ENCODE measurements around the gene CASKIN1.
A peak's percentile ranks its signal among the peaks of the same experiment; 100 is the strongest.

The CASKIN1 gene

DNA sequence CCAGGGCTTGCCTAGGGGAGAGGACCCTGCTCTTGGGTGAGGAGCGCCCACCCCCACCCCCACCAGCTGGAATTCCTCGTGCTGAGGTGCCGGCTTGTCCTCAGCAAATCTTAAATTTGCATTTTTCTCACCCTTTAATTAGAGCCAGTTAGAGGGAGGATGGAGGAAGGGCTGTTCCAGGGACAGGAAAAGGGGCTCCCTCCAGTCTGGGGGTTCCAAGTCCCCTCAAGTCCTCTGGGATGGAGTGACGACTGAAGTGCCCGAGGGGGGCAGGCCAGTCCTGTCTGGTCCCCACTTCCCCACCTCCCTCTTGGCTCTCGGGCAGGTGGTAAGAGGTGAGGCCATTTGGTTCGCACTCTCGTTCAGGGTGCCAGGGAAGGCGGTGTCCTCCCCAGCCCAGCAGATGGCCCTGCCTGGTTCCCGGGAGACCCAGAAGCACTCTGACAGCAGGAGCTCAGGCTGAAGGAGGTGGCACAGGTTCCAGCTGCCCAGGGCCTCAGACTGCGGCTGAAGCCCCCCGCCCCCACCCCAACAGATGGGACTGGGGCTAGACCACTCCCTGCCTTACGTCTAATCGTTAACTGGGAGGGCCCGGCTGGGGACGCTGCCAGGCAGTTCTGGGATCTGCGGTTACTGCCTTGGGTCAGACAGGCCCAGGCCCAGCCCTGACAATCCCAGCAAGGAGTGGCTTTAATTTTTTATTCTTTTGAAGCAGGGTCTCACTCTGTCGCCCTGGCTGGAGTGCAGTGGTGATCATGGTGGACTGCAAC is 45.8 kb downstream of the CASKIN1 start:
- H3K4me3 ChIP-seq (ENCODE audit: low read depth, low read length) = no peak overlapping the region
- TF ChIP-seq, protein P1, sequence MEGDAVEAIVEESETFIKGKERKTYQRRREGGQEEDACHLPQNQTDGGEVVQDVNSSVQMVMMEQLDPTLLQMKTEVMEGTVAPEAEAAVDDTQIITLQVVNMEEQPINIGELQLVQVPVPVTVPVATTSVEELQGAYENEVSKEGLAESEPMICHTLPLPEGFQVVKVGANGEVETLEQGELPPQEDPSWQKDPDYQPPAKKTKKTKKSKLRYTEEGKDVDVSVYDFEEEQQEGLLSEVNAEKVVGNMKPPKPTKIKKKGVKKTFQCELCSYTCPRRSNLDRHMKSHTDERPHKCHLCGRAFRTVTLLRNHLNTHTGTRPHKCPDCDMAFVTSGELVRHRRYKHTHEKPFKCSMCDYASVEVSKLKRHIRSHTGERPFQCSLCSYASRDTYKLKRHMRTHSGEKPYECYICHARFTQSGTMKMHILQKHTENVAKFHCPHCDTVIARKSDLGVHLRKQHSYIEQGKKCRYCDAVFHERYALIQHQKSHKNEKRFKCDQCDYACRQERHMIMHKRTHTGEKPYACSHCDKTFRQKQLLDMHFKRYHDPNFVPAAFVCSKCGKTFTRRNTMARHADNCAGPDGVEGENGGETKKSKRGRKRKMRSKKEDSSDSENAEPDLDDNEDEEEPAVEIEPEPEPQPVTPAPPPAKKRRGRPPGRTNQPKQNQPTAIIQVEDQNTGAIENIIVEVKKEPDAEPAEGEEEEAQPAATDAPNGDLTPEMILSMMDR (conservative IDR thresholded peaks at IDR 0.05; ENCODE audit: low read depth, low read length) = no peak
- no peak for DNase-seq (ENCODE audit: low read depth)

DNA sequence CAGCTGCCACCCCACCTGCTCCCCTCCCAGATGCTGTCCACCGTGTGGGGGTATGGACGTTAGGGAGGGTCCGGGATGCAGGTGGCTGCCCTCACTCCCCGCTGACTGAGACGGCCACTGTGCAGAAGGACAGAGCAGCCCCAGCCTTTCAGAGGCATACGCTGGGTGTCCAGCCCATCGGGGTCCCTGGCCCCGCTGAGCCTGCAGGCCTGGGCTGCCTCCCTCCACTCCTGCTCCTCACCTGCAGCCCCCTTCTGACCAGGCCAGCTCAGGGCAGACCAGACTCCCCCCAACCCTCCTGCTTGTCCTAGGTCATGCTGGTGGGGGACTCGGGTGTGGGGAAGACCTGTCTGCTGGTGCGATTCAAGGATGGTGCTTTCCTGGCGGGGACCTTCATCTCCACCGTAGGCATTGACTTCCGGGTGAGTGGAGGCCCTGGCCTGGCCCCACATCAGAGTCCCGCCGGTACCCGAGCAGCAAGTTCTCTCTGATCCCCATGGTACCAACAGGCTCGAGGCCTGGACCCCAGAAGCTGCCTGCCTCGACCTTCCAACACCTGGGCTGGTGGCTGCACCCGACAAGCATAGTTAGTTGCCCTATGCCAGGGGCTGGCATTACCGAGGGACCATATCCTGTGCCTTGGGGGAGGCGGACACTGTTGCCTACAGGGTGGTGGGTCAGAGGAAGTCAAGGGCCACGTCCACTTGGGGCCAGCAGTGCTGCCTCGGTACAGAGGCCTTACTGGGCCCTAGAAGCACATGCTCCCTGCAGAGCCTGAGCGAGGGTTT is 46.6 kb downstream of the CASKIN1 start:
- H3K4me3 ChIP-seq (ENCODE audit: low read depth, low read length) = peak overlapping the region; percentile 11
- TF ChIP-seq, protein P1 (conservative IDR thresholded peaks at IDR 0.05; ENCODE audit: low read depth, low read length) = no peak
- DNase-seq (ENCODE audit: low read depth) = no peak

GRCh38 chr16:2148714-2149629 is 47.4 kb downstream of the CASKIN1 start:
- DNase-seq (ENCODE audit: low read depth) = no peak
- H3K4me3 ChIP-seq (ENCODE audit: low read depth, low read length) = peak overlapping the region; percentile 48
- TF ChIP-seq, protein P1 (conservative IDR thresholded peaks at IDR 0.05; ENCODE audit: low read depth, low read length) = no peak

GRCh38 chr16:2147981-2148671 is 48.3 kb downstream of the CASKIN1 start, which contains the start of gene RAB26:
RAB26 (plus strand) TSS chr16:2148625; CDS start chr16:2148784, 159 bp downstream.
- peak; percentile 47 for DNase-seq (ENCODE audit: low read depth)
- peak within 1 kb of the TSS; percentile 48 for H3K4me3 ChIP-seq (ENCODE audit: low read depth, low read length)
- TF ChIP-seq, protein P1 (conservative IDR thresholded peaks at IDR 0.05; ENCODE audit: low read depth, low read length) = no peak

DNA sequence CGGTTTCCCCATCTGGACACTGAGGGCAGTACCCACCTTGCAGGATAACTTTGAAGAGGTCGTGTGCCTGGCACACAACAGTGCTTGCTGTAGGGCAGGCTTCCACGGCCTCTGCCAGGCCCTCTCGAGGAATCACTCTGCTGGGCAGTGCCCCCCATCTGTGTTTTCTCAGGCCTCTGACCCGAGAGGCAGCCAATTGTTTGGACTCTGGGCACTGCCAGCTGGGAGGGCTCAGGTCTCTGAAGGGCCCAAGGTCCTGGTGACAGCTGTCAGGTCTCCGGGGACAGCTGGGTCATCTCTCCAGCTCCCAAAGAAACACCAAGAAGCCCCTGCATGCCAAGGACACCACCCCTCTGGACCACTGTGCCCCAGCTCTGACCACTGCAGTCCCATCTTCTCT is 49.0 kb downstream of the CASKIN1 start:
- DNase-seq (ENCODE audit: low read depth) = no peak
- TF ChIP-seq, protein P1 (conservative IDR thresholded peaks at IDR 0.05; ENCODE audit: low read depth, low read length) = no peak
- no peak overlapping the region for H3K4me3 ChIP-seq (ENCODE audit: low read depth, low read length)

- TF ChIP-seq, protein P1 (conservative IDR thresholded peaks at IDR 0.05; ENCODE audit: low read depth, low read length) = no peak
- DNase-seq (ENCODE audit: low read depth) = no peak
- no peak overlapping the region for H3K4me3 ChIP-seq (ENCODE audit: low read depth, low read length)
These were observed 50.6 kb downstream of the CASKIN1 start for GRCh38 chr16:2145843-2146242.

Measured in choroid plexus epithelial cell (primary cell).